ENCODE results near the gene STXBP1.

DNA sequence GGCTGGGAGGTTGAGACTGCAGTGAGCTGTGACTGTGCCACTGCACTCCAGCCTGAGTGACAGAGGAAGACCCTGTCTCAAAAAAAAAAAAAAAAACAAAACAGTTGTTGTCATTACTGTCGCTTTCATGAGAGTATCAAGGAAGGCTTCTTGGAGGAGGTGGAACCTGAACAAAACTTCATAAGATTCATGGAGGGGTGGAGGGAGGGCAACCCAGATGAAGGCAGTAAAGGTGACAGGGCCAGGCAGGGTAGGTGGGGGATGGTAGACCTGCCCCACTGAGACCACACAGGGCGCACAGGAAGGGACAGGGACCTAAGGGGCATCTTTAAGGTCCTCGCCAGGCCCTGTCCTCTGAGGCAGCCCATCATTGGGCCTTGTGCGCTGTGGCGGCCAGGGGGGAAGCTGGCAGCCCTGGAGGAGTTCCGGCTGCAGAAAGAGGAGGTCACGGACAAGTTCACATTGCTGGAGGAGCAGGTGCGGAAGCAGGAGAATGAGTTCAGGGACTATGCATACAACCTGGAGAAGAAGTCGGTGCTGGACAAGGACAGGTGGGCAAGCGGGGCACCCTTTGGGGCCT is 98.2 kb downstream of the STXBP1 start:
- TF ChIP-seq POLR2A (IDR thresholded peaks at IDR 0.05; ENCODE audit: low read depth, low read length) (no peak), POLR2AphosphoS5 (IDR thresholded peaks at IDR 0.05; ENCODE audit: low read depth, low read length) (no peak)
